ENCODE measurements around the gene C1orf116.

DNA sequence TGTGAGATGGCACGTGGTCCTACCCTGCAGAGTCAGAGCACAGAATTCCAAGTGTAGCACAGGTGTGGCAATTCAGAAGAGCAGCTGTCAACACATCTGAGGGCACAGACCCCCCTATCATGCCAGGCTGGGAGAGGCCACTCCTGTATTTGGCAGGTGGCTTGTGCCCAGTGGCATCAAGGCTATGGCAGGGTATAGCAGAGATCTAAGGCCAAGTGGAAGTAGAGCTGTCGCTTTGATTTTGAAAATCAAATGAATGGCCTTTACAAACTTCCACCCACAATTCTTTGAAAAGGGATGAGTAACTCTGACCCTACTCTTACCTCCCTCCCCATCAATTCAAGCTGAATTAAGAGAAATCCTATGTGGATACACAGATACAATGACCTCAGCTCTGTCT lies 13.4 kb downstream of the C1orf116 start:
- TF ChIP-seq, protein P1, sequence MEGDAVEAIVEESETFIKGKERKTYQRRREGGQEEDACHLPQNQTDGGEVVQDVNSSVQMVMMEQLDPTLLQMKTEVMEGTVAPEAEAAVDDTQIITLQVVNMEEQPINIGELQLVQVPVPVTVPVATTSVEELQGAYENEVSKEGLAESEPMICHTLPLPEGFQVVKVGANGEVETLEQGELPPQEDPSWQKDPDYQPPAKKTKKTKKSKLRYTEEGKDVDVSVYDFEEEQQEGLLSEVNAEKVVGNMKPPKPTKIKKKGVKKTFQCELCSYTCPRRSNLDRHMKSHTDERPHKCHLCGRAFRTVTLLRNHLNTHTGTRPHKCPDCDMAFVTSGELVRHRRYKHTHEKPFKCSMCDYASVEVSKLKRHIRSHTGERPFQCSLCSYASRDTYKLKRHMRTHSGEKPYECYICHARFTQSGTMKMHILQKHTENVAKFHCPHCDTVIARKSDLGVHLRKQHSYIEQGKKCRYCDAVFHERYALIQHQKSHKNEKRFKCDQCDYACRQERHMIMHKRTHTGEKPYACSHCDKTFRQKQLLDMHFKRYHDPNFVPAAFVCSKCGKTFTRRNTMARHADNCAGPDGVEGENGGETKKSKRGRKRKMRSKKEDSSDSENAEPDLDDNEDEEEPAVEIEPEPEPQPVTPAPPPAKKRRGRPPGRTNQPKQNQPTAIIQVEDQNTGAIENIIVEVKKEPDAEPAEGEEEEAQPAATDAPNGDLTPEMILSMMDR (conservative IDR thresholded peaks at IDR 0.05): no peak
- no peak for TF ChIP-seq EZH2 (IDR thresholded peaks at IDR 0.05; ENCODE audit: low read depth)
